NCI-H510A (cell line): ENCODE measurements around the gene FMC1.
A peak's percentile ranks its signal among the peaks of the same experiment; 100 is the strongest.
"Not testable (repeated sequence)": the region's sequence is repeated elsewhere in the genome, so short reads cannot be mapped to it uniquely, and the experiment has no call there.

ENCODE experiments used
- DNase-seq: peaks from one replicate; lab custom pipeline; 2025; lab: John Stamatoyannopoulos, UW

Gene FMC1

DNA sequence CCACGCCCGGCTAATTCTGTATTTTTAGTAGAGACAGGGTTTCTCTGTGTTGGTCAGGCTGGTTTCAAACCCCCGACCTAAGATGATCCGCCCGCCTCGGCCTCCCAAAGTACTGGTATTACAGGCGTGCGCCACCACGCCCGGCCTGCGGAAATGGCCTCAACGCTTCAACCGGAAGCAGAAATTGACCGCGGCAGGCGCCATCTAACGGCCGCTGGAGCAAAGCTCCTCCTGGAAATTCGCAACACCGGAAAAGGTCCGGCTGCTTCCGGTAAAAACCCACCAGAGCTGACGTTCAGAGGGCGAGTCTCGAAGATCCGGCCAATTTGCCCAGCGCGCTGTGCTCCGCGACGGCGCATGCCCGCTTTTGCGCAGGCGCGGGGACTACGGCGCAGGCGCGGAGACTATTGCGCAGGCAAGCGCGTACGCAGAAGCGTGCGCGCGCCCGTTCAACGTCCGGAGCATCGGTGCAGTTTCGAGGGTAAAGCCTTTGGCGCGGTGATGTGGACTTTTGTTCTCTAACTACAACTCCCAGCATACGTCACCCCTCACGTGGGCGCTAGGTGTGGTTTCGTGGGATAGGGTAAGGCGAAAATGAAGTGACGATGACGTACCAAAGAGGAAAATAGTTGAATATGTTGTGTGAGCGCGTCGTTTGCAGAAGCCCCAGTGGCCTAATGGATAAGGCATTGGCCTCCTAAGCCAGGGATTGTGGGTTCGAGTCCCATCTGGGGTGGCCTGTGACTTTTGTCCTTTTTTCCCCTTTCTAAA, 915 bp upstream of the FMC1 start:
- peak; percentile 92 for DNase-seq

DNA sequence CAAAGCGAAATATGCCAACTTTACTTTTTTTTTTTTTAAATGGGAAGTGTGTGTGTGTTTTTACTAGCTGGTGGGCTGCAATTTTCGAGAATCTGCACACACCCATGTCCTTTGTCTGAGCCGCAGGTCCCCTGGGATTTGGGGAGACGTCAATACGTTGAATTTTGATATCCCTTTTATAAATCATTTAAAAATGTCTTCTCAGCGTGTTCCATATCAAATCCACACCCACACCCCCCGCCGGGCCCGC, 404 bp upstream of the FMC1 start:
- no peak for DNase-seq

DNA sequence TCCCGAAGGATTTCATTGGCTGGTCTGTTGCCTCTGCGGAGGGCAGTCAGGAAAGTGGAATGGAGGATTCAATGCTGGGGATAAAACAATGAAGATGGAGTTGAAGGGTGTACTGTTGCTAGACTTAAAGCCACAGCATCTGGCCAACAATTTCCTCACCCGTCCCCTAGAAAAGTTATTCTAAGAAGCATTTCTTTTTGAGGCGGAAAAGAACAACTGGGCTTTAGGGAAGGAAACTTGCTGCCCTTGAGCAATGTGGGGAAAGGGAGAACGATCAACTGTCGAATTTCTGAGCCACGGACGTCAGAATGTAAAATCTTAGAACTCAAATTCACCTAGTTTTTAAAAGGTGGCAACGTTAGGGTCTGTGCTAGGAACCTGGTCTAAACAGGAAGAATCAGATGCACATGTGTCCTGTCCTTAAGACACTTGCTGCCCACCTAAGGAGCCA, 664 bp downstream of the FMC1 start:
- DNase-seq = no peak

DNA sequence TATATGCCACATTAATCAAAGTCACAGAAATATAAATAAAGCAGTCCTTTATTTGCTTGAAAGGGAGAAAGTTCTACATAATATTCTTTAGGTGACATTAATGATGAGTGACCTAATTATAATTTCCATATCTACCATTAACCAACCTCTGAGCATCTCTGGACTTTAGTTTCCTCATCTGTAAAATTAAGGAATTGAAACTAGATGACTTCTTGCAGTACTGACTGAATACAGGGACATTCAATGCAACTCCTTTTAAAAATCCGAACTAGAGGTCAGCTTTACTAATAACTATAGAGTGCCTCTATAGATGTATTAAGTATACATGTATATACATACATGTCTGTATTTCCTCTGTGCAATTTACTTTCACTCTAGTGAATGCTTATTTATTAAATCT, 3.9 kb downstream of the FMC1 start:
- DNase-seq = no peak

DNA sequence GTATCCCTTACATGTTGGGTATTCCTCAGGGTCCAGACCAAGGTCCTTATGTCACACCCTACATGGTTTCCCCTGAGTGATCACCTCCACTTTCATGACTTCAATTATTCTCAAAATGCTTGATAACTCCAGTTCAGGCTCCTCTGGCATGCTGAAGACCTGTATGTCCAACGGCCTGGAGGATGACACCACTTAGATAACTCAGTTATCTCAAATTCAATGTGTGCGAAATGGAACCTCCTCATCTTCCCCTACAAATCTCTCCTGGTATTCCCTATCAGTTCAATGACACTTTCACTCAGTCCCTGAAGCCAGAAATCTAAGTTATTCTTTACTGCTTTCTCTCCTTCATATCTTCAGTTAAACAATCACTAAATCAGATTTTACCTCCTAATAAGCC, 9.9 kb downstream of the FMC1 start:
- DNase-seq = no peak

DNA sequence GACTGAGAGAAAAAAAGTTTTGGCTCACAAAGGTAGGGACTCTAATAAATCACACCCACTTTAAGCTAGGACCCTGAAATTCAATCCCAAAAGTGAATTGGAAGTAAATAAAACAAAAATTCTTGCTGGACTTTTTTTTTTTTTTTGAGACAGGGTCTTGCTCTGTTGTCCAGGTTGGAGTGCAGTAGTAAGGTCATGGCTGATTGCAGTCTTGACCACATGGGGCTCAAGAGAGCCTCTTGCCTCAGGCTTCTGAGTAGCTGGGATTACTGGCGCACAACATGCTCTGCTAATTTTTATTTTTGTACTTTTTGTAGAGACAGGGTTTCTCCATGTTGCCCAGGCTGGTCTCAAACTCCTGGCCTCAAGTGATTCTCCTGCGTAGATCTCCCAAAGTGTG, 13.6 kb downstream of the FMC1 start:
- no peak for DNase-seq

DNA sequence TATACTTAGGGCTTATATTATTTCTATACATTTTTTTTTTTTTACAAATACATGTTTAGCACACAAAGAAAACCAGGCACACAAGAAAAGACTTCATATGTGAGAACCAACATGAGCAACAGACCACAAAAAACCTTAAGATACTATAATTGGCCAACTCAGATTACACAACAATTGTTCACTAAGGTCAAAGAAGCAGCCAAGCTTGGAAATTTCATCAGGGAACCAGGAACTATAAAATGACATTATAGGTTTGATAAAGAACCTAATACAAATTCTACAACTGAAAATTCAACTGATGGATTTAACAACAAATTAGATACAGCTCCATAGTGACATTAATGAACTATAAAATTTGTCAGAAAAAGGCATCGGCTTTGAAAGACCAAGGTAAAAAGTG, 14.2 kb downstream of the FMC1 start:
- no peak for DNase-seq

DNA sequence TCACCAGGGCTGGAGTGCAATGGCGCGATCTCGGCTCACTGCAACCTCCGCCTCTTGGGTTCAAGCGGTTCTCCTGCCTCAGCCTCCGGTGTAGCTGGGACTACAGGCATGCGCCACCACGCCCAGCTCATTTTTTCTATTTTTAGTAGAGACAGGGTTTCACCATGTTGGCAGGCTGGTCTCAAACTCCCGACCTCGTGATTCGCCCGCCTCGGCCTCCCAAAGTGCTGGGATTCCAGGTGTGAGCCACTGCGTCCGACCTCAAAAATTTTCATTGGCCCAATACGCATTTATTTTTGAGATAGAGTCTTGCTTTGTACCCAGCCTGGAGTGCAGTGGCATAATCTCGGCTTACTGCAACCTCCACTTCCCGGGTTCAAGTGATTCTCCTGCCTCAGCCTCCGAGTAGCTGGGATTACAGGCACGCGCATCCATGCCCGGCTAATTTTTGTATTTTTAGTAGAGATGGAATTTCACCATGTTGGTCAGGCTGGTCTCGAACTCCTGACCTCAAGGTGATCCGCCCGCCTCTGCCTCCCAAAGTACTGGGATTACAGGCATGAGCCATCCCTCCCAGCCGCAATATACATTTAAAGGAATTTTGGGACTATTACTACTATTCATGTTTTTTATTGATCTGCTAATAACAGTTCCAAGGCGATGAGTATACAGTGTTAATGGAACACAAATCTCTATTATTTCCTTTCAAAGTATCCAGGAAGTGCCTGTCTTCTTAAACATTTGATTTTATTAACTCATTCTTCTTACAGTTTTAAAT, 16.8 kb downstream of the FMC1 start:
- DNase-seq = not testable (repeated sequence)

DNA sequence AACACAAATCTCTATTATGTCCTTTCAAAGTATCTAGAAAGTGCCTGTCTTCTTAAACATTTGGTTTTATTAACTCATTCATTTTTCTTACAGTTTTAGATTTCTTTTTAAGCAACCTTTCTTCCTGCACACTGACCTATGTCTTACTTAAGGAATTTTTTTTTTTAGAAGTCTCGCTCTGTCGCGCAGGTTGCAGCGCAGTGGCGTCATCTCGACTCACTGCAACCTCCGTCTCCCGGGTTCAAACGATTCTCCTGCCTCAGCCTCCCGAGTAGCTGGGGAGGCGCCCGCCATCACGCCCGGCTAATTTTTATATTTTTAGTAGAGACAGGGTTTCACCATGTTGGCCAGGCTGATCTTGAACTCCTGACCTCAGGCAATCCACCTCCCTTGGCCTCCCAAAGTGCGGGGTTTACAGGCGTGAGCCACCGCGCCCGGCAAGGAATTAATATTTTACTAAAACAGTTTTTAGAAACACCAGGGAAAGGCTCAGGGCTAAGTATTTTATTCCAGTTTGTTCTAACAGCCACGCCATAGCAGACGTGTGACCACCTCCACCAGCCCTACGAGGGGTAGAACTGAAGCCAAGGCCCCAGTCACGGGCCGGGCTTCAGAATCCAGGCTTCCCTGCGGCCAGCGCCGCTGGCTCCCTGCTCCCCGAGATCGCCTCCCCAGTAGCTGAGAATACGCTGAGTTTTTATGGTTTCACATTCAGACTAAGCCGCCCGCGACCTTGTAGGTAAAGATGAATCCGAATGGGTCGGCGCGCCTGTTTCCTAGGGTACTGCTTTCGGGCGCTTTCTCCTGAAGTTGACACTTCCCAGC, 17.6 kb downstream of the FMC1 start:
- DNase-seq = no peak

DNA sequence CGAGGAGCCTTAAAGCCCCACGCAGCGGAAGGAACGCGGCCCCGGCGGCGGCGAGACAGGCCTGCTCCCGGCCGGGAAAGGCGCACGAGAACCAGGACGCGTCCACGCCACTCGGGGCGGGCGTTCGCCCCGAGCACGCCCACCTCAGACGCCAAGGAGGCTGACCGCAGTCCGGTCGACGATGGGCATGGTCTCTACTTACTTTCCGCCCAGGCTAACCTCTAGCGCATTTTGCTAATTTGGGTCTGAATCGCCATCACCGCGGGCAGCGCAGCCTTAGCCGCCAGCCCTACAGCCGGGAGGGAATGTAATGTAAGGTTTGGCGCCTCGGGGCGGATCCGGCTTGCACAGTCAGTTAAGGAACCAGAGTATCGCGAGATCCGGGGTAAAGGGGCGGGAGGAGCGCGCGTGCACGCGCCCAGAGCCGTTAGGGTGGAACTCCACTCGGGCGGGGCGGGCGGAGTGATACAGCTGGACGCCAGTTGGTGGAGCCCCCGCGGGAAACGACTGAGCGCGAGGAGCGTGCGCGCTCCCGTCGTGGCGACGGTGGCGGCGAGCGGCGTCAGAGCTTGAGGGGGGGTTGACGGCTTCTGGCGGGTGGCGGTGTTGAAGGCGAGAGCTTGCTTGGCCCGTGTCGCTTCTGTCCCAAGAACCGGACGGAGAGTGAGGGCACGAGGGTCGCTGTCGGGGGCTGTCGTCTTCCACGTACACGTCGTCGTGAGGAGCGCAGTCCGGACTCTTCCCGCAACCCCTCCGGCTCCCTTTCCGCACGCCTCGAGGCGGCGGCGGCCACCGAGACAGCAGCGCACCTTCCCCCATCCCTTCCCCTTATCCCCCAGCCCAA, 18.5 kb downstream of the FMC1 start, which contains the start of gene LUC7L2:
Gene LUC7L2, plus strand, starts transcription at position 529 of the 844 bp plus-strand sequence. CDS start 368 bp downstream, outside the sequence.
- peak; percentile 87 for DNase-seq

DNA sequence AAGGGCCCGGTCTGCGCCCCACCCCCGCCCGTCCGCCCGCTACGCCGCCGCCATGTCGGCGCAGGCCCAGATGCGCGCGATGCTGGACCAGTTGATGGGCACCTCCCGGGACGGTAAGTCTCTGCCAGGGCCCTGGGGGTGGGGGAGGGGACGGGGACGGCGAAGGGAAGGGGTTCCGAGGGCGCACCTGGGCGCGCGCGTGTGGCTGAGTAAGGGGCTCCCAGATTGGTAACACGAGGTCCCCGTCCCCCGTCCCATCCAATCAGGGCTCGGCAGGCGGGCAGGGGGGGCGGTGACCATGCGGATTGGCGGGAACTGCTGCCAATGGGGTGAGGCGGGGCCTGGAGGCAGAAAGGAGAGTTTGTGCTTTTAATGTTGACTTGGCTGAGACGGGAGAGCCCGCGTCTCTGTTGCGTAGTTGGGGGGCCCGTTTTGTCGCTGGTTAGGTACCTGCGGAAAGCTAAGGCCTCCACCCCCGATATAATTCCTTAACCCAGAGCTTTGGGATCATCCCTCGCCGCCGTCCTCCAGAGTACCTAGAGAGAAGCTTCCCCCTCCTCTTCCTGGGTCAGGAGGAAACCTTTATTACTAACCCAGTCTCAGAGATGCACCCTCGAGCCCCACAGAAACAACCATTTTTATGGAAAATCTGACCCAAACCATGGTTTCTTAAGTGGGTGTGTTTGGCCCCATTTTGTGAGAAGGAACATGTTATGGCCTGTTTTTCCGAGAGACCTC, 19.2 kb downstream of the FMC1 start:
- DNase-seq = peak; percentile 86

DNA sequence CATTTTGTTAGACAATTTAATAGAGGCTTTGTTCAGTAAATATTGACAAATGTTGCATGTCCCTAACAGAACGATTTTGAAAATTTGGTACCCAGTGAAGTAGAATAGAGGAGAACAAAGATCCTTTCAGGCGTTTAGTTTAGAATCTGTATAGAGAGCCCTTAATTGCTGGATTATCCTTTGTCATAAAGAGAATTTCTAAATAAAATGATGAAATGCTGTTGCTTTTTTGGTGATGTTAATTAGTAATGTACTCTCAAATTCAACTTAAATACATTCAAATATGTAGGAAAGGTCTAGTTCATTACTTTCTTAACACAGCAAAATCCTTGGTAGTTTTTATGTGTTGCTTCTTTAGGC, 19.8 kb downstream of the FMC1 start:
- no peak for DNase-seq

DNA sequence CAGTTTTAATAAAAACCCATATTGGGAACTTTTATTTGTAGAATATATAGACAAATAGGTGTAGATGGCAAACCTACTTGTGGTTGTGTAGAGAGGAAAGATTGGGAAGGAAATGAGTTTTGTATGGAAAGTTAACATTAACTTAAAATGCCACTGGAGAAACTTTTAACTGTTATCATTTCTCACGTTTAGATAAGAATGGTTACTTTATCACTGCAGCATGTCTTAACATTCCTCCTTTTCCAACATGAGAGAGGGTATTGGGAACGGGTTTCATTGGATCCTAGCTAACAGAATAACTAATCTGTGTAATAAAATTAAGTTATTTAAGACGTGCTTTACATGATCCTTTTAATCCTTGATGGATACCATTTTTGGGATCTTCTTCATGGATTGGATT, 20.4 kb downstream of the FMC1 start:
- DNase-seq = no peak

DNA sequence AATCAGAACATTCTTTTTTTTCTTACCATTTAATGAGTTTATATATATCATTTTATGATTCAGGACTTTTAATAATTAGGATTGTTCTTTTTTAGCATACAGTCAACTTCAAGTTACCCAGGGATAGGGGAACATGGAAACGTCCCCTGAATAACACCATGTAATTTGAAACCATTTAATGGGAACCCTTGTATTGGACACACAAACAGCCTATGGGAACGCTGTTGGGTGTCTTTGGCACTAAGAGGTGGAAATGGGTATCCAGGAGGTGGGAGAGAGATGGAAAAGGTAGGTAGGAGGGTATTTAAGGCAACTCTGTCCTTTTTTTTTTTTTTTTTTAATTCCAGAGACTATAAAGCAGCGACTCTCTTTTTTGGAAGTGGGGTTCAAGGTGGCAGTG, 21.2 kb downstream of the FMC1 start:
- no peak for DNase-seq

DNA sequence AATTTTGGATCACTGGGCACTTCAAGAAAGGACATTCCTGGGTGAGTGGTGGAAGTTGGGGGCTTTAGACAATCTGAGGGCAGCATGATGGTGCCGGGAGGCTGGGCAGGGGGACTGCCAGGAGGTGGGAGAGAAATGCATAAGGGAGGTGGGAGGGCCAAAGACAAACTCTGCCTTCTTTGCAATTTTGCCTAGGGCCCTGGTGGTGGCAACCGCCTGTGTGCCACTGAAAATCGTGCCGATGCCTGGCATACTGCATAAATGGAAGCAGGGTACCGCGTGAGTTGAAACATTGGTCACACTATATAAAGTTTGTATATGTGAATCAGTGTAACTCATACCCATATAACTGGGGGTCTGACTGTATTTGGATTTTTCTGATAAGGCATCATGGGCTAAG, 21.8 kb downstream of the FMC1 start:
- no peak for DNase-seq

DNA sequence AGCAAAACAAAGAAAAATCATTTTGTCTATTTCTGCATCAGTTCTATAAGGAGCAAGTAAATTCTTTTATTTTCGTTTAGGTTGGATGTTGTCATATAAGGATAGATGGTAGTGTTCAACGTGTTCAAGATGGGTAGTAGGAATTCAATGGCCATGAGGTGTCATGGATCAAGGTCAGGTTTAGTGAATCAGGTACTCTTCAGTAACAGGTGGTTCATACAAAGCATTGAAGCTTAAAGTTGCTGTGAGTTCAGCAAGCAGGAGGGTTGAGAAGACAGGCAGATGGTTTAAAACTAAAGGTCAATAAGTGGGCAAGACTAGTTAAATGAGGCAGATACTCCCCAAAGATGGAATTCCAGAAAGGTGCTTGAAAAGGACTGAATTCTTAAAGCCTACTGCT, 24.2 kb downstream of the FMC1 start:
- no peak for DNase-seq

DNA sequence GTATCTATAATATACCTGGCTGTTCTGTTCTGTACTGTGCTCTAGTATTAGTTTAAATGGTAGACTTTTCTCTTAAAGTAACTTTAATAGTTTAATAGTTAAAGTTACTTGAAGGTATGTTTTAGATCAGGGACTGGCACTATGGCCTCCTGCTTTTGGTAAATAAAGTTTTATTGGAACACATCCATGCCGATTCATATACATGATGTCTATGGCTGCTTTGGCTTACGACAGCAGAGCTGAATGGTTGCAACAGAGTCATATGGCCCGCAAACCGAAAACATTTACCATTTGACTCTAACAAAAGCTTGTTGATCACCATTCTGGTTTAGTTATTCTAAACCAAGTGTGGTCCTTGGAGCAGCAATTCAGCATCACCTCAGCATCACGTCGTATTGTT, 25.3 kb downstream of the FMC1 start:
- DNase-seq = no peak

DNA sequence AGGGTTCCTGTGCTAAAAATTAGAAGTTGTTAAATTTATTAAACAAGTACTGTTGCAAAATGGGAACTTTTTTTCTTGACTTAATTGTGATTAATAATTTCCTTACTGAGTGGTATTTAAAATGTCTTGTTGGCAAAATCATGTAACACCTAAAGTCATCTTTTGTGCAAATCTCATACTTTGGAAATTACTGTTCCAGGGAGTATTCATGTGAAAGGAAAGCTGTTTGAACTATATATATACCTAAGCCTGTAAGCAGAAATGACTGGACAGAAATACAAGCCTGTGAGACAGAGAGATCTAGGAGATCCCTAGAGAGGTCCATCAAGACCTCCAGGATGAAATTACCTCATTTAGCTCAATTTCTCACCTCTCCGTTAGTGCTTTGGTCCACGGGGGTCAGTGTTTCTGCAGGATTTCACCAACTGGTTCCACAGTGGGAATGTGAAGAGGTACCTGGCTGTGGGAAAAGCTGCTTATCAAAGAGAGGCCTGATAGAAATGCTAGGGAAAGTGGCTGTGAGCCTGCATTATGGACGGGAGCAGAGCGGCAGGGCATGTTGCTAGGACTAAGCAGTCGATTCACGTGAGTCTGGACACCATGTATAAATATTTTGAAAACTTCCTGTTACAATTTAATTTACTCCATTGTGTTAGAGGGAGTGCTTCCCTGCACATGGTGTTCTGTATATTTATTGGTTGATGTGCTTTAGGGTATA, 26.5 kb downstream of the FMC1 start:
- no peak for DNase-seq

DNA sequence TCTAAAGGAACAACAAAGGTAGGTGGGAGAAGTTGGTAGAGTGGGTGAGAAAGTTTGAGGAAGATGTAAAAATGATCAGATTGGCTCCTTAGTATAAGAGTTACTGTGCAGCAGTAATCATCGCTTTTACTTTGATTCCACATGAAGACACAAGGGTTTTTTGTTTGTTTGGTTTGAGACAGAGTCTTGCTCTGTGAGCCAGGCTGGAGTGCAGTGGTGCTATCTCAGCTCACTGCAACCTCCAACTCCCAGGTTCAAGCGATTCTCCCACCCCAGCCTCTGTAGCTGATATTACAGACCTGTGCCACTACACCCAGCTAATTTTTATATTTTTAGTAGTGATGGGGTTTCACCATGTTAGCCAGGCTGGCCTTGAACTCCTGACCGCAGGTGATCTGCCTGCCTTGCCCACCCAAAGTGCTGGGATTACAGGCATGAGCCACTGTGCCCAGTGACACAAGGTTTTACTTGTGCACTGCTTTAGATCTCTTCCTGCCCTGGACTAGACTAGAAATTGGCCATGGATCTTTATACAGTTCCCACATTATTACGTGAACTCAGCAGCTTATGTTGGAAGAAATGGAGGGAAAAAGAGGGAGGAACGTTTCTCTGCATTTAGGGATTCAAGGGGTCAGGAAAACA, 29.3 kb downstream of the FMC1 start:
- no peak for DNase-seq

DNA sequence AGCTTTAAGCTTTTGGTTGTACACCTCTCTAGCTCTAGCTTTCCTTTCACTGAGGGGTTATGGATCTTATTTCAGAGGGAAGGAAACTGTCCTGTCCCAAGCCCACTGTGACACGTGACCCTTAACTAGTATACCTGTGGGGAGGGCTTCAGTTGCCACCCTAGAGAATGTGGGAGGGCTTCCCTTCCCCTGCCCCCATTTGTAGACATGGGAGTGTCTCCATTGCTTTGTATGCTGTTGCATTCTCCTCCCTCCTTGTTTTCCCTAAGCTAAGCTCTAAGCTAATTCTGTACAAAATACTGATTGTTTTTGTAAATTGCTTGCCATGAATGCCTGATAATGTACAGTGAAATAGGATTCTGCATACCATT, 29.8 kb downstream of the FMC1 start:
- no peak for DNase-seq
